ENCODE measurements around the gene BPIFB3.

Gene BPIFB3, protein sequence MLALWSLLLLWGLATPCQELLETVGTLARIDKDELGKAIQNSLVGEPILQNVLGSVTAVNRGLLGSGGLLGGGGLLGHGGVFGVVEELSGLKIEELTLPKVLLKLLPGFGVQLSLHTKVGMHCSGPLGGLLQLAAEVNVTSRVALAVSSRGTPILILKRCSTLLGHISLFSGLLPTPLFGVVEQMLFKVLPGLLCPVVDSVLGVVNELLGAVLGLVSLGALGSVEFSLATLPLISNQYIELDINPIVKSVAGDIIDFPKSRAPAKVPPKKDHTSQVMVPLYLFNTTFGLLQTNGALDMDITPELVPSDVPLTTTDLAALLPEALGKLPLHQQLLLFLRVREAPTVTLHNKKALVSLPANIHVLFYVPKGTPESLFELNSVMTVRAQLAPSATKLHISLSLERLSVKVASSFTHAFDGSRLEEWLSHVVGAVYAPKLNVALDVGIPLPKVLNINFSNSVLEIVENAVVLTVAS

DNA sequence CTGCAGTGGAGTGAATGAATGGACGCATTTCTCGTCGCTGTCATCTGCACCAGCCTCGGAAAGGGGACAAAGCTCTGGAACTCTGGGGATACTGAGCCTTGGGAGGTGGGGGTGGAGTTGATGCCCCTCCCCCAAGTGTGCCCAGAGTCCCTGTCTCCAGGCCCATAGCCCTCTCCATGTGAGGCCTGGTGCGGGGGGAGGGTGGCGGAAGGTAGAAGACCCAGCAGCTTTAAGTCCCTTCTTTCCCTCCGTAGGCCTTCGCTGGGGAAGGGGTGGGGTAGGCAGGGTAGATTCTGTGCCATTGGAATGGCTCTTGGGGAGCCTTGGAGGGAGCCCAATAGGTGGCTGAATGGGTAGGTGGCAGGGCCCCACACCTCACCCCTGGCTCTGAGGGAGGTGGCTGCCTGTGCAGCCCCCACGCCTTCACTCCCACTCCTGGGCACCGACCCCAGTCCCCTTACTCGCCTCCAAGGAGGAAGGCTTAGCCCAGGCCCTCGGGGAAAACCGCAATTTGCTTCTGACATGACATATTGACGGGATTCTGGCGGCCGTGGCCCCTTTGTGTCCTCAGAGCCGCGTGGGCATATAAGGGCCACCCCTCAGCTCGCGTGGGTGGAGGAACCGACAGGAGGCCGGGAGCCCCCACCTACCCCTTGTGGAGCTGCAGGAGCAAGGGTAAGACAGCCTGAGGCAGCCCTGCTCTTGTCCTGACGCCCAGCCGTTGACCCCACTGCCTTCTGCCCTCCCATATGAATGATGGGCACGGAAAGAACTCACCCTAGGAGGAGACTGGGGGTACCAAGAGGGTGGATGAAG, at the start of gene BPIFB3:
Gene BPIFB3 (plus strand): TSS at position 613 of the 816 bp plus-strand sequence. CDS start 1,533 bp downstream, outside the sequence.
- no peak for DNase-seq (ENCODE audit: extremely low read depth in 1 of 2, low read depth in 1 of 2)

- DNase-seq (ENCODE audit: extremely low read depth in 1 of 2, low read depth in 1 of 2): no peak
These were observed 49.5 kb upstream of the BPIFB3 start, which contains the start of gene SUN5 for GRCh38 chr20:33004141-33004751. Gene SUN5 (minus strand): TSS chr20:33004433. CDS start chr20:33004340, 93 bp downstream.

GRCh38 chr20:33005132-33005566, 48.6 kb upstream of the BPIFB3 start:
- no peak for DNase-seq (ENCODE audit: extremely low read depth in 1 of 2, low read depth in 1 of 2)

DNA sequence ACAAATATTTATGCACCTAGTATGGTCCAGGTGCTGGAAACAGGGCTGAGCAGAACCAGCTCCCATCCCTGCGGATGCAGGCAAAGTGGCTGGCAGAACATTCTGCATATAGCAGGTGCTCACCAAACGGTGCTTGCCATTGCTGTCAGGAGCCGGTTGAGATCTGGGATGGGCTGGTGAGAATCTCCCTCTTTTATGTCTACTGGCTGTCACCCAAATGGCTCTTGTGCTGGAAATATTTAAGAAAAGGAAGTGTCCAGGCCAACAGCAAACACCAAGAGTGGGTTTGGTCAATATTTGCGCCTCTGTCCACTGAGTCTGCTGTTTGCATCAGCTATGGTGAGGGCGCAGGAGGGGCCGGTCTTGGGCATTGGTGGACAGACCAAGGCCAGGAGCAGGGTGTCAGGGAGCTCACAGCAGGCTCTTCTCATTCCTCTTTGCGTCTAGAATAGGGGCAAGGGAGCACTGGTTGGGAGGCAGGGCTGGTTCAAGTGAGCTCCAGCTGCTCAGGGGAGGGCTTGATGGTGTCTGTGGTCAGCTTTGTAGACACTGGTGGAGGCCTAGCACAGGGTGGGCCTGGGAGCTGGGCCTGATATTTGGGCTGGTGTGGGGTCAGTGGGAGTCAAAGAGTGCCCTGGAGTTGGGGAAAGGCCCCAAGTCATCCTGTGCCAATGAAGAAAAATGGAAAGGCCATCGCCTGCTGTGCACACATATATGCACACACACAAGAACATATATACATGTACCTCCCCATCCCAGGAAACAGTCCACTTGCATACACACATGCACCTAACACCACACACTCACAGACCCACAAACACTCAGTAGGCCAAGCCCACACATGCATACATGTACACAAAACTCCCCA, 47.6 kb upstream of the BPIFB3 start:
- no peak for DNase-seq (ENCODE audit: extremely low read depth in 1 of 2, low read depth in 1 of 2)

DNA sequence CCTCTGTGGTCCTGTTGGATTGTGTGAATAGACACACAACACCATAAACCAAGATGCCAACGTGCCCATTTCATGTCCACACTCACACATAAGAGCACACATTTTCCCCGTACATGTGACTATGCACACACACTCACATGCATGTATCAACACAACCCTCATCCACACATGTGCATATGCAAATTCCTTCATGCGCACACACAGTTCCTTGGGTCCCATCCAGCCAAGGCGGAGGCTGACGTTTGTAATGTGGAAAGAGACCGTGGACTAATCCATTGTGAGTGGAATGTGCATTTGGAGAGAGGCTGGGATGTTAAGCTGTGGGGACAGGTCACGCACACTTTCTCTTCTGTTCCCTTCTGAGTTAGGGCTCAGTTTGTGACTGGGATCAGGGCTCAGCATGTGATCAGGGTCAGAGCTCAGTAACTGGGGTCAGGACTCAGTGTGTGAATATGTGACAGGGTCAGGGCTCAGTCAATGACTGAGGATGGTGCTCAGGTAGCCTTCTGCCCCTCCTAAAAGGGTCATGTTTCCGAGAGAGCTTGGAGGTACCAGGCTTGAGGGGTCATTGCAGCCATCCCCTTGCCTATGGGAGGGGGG, 46.8 kb upstream of the BPIFB3 start:
- DNase-seq (ENCODE audit: extremely low read depth in 1 of 2, low read depth in 1 of 2): no peak

DNA sequence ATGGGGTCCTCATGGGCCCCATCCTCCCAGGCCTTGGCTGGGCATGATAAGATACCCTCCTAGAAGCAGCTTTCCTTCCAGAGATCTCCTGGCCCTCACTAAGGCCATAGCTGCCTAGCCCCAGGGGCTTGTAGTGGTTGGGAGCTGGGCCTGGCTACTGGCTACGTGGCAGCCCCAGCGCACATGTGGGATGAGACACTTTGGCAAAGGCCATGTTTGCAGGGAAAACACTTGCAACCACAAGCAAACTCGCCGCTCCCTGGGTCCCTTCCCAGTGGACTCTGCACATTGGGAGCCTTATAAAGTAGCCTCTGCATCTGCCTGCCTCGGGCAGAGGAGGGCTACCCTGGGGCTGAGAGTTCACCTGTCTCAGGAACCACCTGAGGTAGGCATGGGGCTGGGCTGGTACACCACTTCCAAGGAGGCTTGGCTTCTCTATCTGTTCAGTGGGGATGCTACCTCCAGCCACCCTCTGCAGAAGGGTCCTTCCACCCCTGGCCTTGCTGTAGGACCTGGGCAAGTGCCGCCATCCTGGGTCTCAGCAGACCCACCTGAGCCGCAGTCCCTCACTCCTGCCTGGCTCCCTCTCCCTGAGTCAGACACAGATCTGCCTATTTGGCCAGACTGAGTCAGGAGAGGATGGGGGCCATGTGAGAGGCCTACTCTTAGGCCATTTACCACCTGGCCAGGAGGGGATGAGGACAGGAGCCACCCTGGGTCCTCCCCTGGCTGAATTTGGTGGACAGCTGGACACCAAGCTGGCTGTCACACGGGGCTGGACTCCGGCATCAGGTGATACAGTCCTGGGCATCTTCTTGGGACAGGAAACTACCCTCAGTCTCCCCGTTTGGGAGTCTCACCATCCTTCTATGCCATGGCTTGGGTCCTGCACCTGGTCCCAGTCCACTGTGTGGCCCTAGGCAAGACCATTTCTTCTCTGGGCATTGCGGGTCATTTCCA, 46.0 kb upstream of the BPIFB3 start, which contains the start of gene BPIFB2:
Gene BPIFB2 (plus strand): TSS at position 329 of the 960 bp plus-strand sequence. CDS start 871 bp downstream, outside the sequence.
- DNase-seq (ENCODE audit: extremely low read depth in 1 of 2, low read depth in 1 of 2): no peak

DNA sequence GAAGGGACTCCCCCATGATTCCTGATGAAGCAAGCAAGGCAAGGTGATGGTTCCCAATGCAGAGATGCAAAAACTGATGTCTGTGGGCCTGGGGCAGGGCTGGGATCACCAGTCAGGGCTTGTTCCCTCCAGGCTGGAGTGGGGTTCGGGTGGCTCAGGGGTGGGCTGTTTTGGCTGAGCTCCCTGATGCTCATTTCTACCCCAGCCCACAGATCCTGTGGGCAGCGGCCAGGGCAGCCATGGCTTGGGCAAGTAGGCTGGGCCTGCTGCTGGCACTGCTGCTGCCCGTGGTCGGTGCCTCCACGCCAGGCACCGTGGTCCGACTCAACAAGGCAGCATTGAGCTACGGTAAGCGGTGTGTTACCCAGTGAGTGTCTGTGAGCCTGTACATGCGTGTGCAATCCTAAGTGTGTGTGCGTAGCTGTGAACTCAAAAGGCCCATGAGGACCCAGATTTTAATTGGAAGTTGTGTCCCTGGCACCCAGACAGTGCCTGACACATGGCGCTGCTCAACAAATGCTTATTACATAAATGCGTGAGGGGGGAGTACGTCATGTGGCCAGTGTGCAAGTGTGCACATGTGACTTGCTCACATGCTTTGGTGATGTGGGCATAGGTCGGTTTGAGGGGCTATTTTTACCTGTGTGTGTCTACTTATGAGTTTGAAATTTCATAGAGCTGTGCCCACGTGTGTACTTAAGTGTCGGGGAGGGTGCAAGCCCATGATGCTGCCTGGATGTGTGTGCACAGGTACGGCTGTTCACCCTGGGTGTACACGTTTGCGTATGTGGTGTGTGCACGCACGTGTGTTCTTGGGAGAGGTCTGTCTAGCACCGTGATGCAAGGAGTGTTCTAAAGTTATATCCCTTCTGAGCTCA, 45.1 kb upstream of the BPIFB3 start:
- no peak for DNase-seq (ENCODE audit: extremely low read depth in 1 of 2, low read depth in 1 of 2)

DNA sequence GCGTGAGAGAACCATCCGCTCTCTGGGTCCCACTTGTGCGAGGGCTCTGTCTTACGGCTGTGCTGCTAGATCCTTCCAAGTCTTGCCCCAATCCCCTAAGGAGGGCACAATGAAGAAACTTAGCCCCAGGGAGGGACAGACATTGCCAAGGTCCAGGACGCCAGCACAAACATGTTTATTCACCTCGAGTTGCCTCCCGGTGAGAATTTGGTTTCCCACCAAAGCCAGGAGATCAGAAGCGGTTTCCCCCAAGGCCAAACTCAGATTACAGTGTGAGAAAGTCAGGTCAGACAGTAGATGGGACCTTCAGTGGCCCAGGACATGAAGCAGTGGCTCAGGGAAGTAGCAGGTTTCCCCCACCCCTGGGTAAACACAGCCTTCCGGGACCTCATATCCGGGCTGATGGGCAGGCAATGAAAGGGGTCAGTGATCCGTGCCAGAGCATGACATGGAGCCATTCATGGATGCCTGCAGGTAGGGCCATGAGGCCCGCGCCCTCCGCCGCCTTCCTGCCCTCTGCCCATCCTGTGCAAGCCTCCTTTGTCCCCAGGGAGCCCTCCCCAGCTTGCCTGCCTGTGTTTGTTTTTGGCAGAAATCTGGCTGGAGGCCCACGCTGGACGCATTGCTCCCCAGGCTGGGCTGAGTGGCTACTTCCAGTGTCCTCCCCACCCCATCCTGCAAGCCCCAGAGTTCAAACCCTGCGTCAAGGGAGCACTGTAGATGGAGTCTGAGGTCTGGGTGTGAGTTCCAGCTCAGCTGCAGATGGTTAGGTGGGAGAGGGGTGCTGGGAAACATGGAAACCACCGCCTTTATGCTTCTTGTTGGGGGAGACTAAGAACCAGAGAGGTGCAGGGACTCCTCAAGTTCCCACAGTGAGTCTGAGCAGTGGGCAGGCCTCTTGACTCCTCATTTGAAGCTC, 44.2 kb upstream of the BPIFB3 start:
- DNase-seq (ENCODE audit: extremely low read depth in 1 of 2, low read depth in 1 of 2): no peak

DNA sequence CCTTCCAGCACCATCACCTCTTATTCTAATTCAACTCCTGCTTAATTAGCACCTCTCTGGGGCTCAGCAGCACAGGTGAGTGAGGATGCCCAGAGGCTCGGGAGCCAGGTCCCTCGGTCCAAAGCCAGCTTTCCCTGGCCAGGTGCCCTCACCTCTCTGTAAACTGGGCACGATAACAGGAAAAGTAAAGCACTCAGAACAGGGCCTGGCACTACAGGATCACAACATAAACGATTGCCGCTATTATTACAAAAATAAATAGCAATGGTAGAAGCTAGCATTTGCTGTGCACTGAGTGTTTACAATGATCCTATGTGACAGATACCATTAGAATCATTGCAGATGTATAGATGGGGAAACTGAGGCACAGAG, 43.6 kb upstream of the BPIFB3 start:
- DNase-seq (ENCODE audit: extremely low read depth in 1 of 2, low read depth in 1 of 2): no peak

- no peak for DNase-seq (ENCODE audit: extremely low read depth in 1 of 2, low read depth in 1 of 2)
These were observed 42.8 kb upstream of the BPIFB3 start for GRCh38 chr20:33010674-33011449.

DNA sequence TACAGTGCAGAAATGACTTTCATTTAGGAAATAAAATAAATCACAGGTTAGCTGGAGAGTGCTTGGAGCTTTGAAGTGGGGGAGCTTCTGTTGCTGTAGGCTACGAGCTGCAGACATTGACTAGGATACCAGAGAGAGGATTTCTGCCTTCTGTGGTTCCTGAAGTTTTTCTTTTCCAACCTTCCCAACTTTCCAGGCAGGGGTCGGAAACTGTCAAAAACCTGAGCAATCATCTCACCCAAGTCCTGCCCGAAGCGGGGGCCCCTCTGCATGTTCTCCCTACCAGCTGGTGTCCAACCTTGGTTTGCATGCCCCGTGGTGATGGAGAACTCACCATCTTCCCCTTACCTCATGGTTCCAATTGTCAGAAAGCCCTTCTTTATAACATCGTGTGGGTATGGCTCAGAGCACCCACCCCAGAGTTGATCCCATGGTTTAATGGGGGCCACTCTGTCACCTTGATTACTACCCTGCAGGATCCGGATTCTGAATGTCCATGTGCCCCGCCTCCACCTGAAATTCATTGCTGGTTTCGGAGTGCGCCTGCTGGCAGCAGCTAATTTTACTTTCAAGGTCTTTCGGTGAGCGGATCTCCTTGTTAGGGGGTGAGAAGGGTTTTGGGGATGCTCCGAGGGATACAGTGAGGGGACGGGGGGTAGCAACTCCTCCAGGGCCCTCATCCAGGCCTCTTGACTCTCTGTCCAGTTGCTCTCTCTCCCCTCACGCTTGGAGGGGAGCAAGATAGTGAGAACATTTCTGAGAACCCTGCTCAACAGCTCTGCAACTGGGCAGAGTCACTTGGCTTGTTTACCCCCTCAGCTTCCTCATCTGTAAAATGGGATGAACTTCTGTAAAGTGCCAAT, 41.1 kb upstream of the BPIFB3 start:
- DNase-seq (ENCODE audit: extremely low read depth in 1 of 2, low read depth in 1 of 2): no peak

- no peak for DNase-seq (ENCODE audit: extremely low read depth in 1 of 2, low read depth in 1 of 2)
These were observed 39.9 kb upstream of the BPIFB3 start for GRCh38 chr20:33013701-33014326.

- no peak for DNase-seq (ENCODE audit: extremely low read depth in 1 of 2, low read depth in 1 of 2)
These were observed 39.2 kb upstream of the BPIFB3 start for GRCh38 chr20:33014336-33015113.

- no peak for DNase-seq (ENCODE audit: extremely low read depth in 1 of 2, low read depth in 1 of 2)
These were observed 38.6 kb upstream of the BPIFB3 start for GRCh38 chr20:33015114-33015484.
